H1 (cell line): ENCODE results near the gene XYLB. TPM values are rescaled to one million over a fixed set of nuclear protein-coding genes. Genes with fewer than 3 reads are reported as not detected.

Source experiments
- ATF2 ChIP-seq: IDR thresholded peaks from 2 replicates; pipeline ENCODE4 v1.6.1; 2012; ENCODE audit warnings: low read length, inconsistent platforms
- ATF3 ChIP-seq: IDR thresholded peaks from 2 replicates; pipeline ENCODE4 v1.6.1; 2011; ENCODE audit warnings: low read depth, mild to moderate bottlenecking, low read length; ENCODE audit not compliant: insufficient read depth
- EGR1 ChIP-seq: IDR thresholded peaks from 2 replicates; pipeline ENCODE4 v1.6.1; 2011; ENCODE audit warnings: low read depth, low read length, borderline replicate concordance
- FOSL1 ChIP-seq: IDR thresholded peaks from 2 replicates; pipeline ENCODE4 v1.6.1; 2011; ENCODE audit warnings: mild to moderate bottlenecking, low read depth, low read length, moderate library complexity; ENCODE audit not compliant: insufficient read depth
- KDM1A ChIP-seq: fragments of 200-600, 300-600 bp; sonication (generic); IDR thresholded peaks from 2 replicates; pipeline ENCODE4 v1.7.1; 2016; ENCODE audit warnings: mild to moderate bottlenecking, low read length, borderline replicate concordance
- KDM4A ChIP-seq: IDR thresholded peaks from one replicate; pipeline ENCODE4 v1.7.1; 2012; ENCODE audit warnings: low read depth, mild to moderate bottlenecking, moderate library complexity, low read length, inconsistent platforms; ENCODE audit not compliant: severe bottlenecking
- MAX ChIP-seq: IDR thresholded peaks from 2 replicates; pipeline ENCODE4 v1.6.1; 2012; ENCODE audit warnings: inconsistent platforms
- NANOG ChIP-seq: IDR thresholded peaks from 2 replicates; pipeline ENCODE4 v1.6.1; 2011; ENCODE audit warnings: low read length, low read depth, mild to moderate bottlenecking, inconsistent platforms; ENCODE audit not compliant: insufficient read depth, poor library complexity, severe bottlenecking
- NRF1 ChIP-seq: IDR thresholded peaks from 2 replicates; pipeline ENCODE4 v1.6.1; 2011; ENCODE audit warnings: mild to moderate bottlenecking, low read depth, low read length, improper control_type of control experiment
- PHF8 ChIP-seq: fragments of 200-600 bp; sonication (generic); conservative IDR thresholded peaks from 2 replicates; pipeline ENCODE4 v1.7.1; 2012; ENCODE audit warnings: low read depth, mild to moderate bottlenecking, inconsistent platforms, low read length, moderate library complexity
- POLR2A ChIP-seq, 2 experiments: IDR thresholded peaks; 1 replicate in 1 of 2; 2 replicates in 1 of 2; pipeline ENCODE4 v1.6.1; 2011; ENCODE audit warnings: low read depth in 2 of 2, low read length in 2 of 2, mild to moderate bottlenecking in 2 of 2; ENCODE audit errors: control extremely low read depth in 1 of 2
- POLR2AphosphoS5 ChIP-seq: IDR thresholded peaks from 2 replicates; pipeline ENCODE4 v1.6.1; 2011; ENCODE audit warnings: low read depth, low read length
- RAD21 ChIP-seq, 2 experiments: IDR thresholded peaks in 1 of 2; conservative IDR thresholded peaks in 1 of 2; 2 replicates each; pipeline ENCODE4 v1.6.1; 2011; ENCODE audit warnings: low read depth in 2 of 2, low read length in 2 of 2, improper control_type of control experiment in 1 of 2, inconsistent platforms in 1 of 2, mild to moderate bottlenecking in 1 of 2, moderate library complexity in 1 of 2
- SP1 ChIP-seq: IDR thresholded peaks from 2 replicates; pipeline ENCODE4 v1.6.1; 2011; ENCODE audit warnings: low read depth, low read length
- SP2 ChIP-seq: IDR thresholded peaks from 2 replicates; pipeline ENCODE4 v1.6.1; 2012; ENCODE audit warnings: mild to moderate bottlenecking, low read length, inconsistent platforms
- TAF7 ChIP-seq: optimal IDR thresholded peaks from 2 replicates; pipeline ENCODE3; 2011; ENCODE audit warnings: low read depth, mild to moderate bottlenecking, inconsistent platforms, low read length, moderate library complexity, borderline replicate concordance
- TBP ChIP-seq: IDR thresholded peaks from 2 replicates; pipeline ENCODE4 v1.6.1; 2011; ENCODE audit warnings: low read depth, low read length, improper control_type of control experiment
- TCF12 ChIP-seq: IDR thresholded peaks from 2 replicates; pipeline ENCODE4 v1.6.1; 2011; ENCODE audit warnings: low read depth, mild to moderate bottlenecking, low read length
- USF2 ChIP-seq: IDR thresholded peaks from 2 replicates; pipeline ENCODE4 v1.6.1; 2011; ENCODE audit warnings: low read length, improper control_type of control experiment
- polyA plus RNA-seq, 7 experiments: library from polyadenylated mRNA; depleted of rRNA in 3 of 7; stranded (reverse) in 5 of 7; unstranded in 2 of 7; fragments of >200 nt in 5 of 7; fragments of 200-250 nt in 2 of 7; gene quantifications; 1 replicate in 5 of 7; 2 replicates in 1 of 7; 4 replicates in 1 of 7; pipeline versions ENCODE4 v1.2.1 to v1.2.3, GENCODE V29; 2011 to 2013; ENCODE audit warnings: missing spikeins in 2 of 7, mixed read lengths in 2 of 7
- total RNA-seq: library from RNA; stranded (reverse); fragmentation: NEBNext Ultra II Directional; extraction: Animal tissue kit (Norgen Biotek cat#: 25700); gene quantifications from 2 replicates; pipeline ENCODE4 v1.2.1, GENCODE V29; 2021

XYLB gene
- total and polyA plus RNA-seq, 2 of the 8 experiments (the other 6 are each of a cell fraction or from before 2014, with no cell fraction given), result 1.7 to 5.5 TPM

- no peak for TF ChIP-seq USF2
- no peak for TF ChIP-seq NANOG
- TF ChIP-seq TBP, result peak; percentile 63; the same call in 1 of the 2 replicates
- no peak for TF ChIP-seq TCF12
- TF ChIP-seq KDM1A, result no peak
- TF ChIP-seq SP2, result no peak
- no peak for TF ChIP-seq ATF3
- 0 out of 2 replicates have a peak, but pooled peaks have one; percentile 5 for TF ChIP-seq NRF1
- TF ChIP-seq EGR1, result peak; percentile 92
- peak; percentile 63 for TF ChIP-seq POLR2AphosphoS5
- TF ChIP-seq KDM4A, result peak; percentile 8
- 0 out of 4 replicates have a peak, but pooled peaks of 1 of the 2 experiments have one; percentile 2 for TF ChIP-seq RAD21 (IDR thresholded peaks at IDR 0.05 in 1 of 2, conservative IDR thresholded peaks at IDR 0.05 in 1 of 2; ENCODE audit: low read depth in 2 of 2, low read length in 2 of 2)
- no peak; the same call in 1 of the 2 replicates for TF ChIP-seq ATF2
- TF ChIP-seq FOSL1, result no peak
- 0 out of 2 replicates have a peak, but pooled peaks have one; percentile 41 for TF ChIP-seq SP1
- TF ChIP-seq PHF8, result peak; percentile 84
- peak; percentile 36 for TF ChIP-seq TAF7
- TF ChIP-seq MAX, result peak; percentile 62
- peak; percentile 36 to 92 for TF ChIP-seq POLR2A (IDR thresholded peaks at IDR 0.05; ENCODE audit: control extremely low read depth in 1 of 2, low read depth in 2 of 2, low read length in 2 of 2)
- TF ChIP-seq, all 59 proteins: peak for 16
Observed at GRCh38 chr3:38454884-38455638, 108.5 kb downstream of the XYLB start (continued).
